Measurements from ENCODE around the gene MTFR2.
"Not testable (repeated sequence)": the region's sequence is repeated elsewhere in the genome, so short reads cannot be mapped to it uniquely, and the experiment has no call there.

Gene MTFR2

DNA sequence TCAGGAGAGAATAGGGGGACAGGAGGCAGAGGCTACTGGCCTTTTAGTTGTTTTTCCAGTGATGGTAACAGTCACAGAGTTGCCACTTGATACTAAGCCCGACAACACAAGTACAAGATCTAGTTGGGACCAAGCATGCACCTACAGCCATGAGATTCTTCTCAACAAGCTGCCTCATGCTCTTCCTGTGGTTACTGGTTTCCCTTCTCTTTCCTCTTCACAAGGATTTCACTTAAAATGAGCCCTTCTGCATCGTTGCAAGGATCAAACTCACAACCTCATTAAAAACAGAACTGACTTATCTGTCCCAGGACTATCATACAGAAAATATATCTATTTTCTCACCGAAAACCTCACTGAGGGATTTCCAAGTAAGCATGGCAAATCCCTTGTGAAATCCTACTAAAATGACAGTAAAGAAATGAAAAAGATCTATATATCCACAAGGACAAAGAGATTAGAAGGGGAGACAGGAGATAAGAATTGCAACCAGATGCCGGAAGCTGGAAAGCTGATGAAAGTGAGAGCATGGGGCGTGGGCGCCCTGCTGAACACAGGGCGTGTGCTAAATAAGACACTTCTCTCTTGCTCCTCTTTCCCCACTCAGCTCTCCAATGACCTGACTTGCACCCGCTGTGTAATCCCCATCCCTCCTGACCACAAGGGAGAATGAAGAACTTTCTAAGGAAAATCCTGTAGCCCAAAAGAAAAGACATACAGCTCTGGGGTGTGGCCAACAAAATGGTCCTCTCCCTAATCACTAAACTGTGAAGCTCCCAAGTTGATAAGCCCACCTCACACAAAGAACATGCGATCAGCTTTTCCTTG lies 13.4 kb downstream of the MTFR2 start:
- H3K4me3 ChIP-seq, result no peak overlapping the region
- no peak overlapping the region for H3K27ac ChIP-seq

- Histone ChIP-seq H3K4me3 (no peak overlapping the region), H3K27ac (no peak overlapping the region)
Measured at GRCh38 chr6:136235233-136235564, 14.9 kb downstream of the MTFR2 start.

DNA sequence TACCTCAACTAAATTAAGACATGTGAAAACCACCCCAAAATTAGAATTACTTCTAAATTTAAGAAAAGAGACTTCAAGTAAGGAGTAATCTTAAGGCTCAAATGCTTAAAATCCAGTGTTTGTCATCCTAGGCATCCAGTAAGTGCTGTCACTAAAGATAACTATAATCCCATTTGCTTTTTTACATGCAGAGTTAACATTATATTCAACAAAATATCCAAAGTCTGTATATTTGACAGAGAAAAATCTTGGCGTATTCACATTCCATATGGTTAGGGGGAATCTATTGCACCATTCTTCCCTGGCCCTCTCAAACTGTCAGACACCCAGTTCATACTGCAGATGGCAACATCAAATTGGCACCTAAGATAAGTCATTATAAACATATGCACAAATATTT lies 17.4 kb downstream of the MTFR2 start:
- no peak overlapping the region for H3K4me3 ChIP-seq
- H3K27ac ChIP-seq, result no peak overlapping the region

GRCh38 chr6:136230219-136230853 lies 19.8 kb downstream of the MTFR2 start:
- no peak overlapping the region for H3K4me3 ChIP-seq
- no peak overlapping the region for H3K27ac ChIP-seq

- Histone ChIP-seq H3K4me3 (no peak overlapping the region), H3K27ac (peak overlapping the region in 1 of 21 experiments; percentile 13)
Measured at GRCh38 chr6:136228814-136229213, 21.3 kb downstream of the MTFR2 start.

- Histone ChIP-seq H3K27ac (peak overlapping the region in 1 of 21 experiments; percentile 22), H3K4me3 (peak overlapping the region in 2 of 7 experiments; percentile 7 to 11)
Measured at GRCh38 chr6:136226674-136227377, 23.3 kb downstream of the MTFR2 start.

DNA sequence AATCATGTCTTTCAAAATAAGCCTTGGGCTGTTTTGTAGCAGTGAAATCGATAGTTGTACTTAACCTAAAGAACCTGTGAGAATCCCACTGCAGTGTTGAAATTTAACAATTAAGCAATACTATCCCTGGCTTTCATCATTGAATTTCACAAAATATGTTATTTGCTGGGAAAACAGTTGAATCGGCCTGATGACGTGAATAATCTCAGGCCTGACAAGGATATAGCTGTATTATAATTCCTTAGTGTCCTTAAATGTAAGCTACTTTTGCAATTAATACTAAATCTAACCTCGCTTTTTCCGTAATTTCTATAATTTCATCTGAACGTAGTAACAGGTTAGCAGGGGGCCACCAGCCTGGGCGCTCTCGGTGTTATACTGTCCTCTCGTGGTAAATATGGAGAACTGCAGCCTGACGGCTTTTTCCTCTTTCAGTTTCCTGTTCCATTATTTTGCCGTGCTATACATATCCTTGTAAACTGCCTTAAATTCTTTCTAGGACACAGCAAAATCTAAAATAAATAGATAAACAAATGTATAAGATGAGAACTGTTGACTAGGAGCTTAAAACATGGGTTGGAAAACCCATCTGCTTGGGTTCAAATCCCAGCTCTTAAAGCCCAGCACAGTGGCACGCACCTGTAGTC lies 24.0 kb downstream of the MTFR2 start:
- no peak overlapping the region for H3K27ac ChIP-seq
- H3K4me3 ChIP-seq, result peak overlapping the region in 2 of 7 experiments; percentile 7 to 11

GRCh38 chr6:136225496-136225895 lies 24.6 kb downstream of the MTFR2 start:
- Histone ChIP-seq H3K27ac (no peak overlapping the region), H3K4me3 (no peak overlapping the region)

GRCh38 chr6:136224974-136225373 lies 25.1 kb downstream of the MTFR2 start:
- not testable (repeated sequence) for H3K27ac ChIP-seq, H3K4me3 ChIP-seq

- H3K4me3 ChIP-seq, result no peak overlapping the region
Measured at GRCh38 chr6:136216503-136217401, 33.4 kb downstream of the MTFR2 start.

DNA sequence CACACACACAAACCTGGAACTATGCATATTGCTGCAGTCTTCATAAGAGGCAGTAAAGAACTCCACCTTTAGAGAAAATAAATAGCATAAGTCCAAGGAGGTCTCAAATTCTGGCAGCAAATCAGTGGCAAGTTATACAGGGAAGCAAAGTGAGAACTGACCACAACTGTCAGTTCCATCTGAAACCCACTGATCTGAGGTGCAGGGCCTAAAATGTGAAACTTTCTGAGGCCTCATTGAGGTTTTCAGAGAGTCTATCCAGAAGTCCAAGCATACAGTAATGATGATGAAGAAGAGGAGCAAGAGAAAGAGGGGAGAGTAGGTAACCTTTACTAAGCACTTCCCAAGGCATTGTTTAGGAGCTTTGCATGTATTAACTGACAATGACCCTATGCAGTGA lies 36.3 kb downstream of the MTFR2 start:
- Histone ChIP-seq H3K27ac (no peak overlapping the region), H3K4me3 (no peak overlapping the region)

More at GRCh38 chr6:136216503-136217401, 33.4 kb downstream of the MTFR2 start:
- no peak overlapping the region for H3K27ac ChIP-seq

DNA sequence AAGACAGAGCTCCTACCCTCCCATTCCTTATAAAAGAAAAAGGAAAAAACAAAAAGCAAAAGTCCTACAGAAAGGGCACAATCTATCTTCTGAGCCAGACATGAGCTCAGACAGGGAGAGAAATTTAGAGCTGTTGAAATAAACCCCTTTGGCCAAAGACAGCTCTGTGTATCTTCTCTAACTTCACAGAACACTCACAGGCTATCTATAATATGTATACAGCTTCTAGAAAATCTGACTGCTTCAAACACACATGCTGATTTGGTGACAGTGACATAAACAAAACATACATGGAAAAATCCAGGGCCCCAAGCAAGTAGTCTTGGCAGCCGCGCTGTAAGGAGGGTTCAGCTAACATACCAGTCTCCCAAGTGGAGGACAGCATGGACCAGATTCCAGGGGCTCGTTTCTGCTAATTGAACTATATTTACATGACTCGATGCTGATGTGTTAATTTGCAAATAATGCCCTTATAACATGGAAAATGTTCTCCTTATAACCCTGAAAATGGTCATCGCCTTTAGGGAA lies 37.0 kb downstream of the MTFR2 start:
- H3K4me3 ChIP-seq, result no peak overlapping the region
- no peak overlapping the region for H3K27ac ChIP-seq

DNA sequence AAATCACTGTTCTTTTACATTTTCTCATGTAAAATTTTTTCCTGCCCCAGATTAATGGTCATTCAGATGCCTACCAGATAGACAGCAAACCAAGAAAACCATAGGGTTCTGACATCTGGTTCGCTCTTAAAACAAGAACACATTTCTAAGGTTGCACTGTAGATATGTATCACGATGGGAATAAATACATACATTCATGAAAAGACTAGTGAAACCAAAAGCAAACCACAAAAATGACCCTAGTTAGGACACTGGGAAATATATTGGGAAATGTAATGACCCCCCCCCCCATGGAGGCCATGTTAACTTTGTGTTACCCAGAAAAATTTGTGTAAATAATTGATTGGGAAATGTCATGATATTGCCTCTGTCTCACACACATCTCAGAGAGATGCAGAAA lies 37.5 kb downstream of the MTFR2 start:
- Histone ChIP-seq H3K4me3 (no peak overlapping the region), H3K27ac (no peak overlapping the region)

GRCh38 chr6:136210398-136211165 lies 39.5 kb downstream of the MTFR2 start:
- no peak overlapping the region for H3K4me3 ChIP-seq
- H3K27ac ChIP-seq, result no peak overlapping the region

DNA sequence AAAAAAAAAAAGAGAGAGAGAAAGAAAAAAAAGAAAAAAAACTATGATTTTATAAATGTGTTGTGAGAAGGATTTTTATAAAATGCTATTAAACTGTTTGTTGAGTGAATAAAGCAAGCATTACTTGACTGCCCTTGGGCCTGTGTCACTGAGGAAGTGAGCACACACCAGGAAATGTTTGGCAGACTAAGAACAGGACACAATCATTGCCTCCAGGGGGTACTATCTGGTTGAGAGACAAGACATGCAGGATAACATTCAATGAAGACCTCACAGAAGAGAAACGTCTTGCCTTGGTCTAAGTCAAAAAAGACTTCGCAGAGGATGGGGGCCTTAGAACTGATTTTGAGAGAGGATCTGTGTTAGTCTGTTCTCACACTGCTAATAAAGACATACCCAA lies 40.6 kb downstream of the MTFR2 start:
- H3K27ac ChIP-seq, result no peak overlapping the region
- no peak overlapping the region for H3K4me3 ChIP-seq

DNA sequence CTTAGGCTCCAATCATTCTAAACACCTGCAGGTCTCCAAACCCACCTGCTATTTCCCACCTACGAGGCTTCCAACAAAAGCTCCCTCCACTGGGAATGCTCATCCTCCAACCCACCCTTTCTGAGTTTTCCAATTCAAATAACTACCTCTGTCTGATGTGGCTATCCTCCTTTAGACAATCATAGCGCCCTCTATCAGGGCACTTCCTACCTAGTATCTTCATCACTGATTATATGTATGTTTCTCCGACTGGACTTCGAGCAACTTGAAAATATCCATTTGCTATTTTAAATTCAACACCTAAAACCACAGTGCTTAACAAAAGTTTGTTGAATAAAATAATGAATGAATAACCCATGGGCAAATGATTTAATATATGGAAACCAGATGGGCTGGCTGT lies 41.3 kb downstream of the MTFR2 start:
- H3K4me3 ChIP-seq, result no peak overlapping the region
- H3K27ac ChIP-seq, result no peak overlapping the region

- no peak overlapping the region for H3K4me3 ChIP-seq
- no peak overlapping the region for H3K27ac ChIP-seq
Measured at GRCh38 chr6:136201732-136202131, 48.4 kb downstream of the MTFR2 start.

DNA sequence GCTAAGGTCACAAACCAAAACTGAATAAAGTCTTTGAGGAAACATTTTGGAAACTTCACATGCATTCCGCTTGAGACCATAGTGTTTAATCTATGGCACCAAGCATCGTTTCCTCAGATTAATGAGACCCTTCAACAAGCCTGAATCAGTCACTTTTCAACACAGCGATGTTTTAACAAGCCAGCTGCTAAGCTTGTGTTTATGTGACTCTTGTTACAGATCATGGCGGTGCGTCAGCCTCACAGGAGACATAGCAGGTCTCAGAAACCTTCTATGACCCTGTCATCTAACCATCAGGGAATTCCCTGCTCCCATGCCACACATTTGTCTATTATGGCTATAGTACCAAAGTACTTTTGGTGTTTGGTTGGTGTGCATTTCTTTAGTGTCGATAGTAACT lies 57.2 kb downstream of the MTFR2 start:
- no peak overlapping the region for H3K4me3 ChIP-seq
- no peak overlapping the region for H3K27ac ChIP-seq
